GM19455 (cell line): ENCODE measurements around the gene ACYP1.

Experiments
- ATAC-seq: cut with Tn5 transposase; IDR thresholded peaks from one replicate; pipeline ENCODE4 v1.9.1; 2021; ENCODE audit not compliant: unreplicated experiment

Gene ACYP1

GRCh38 chr14:75041613-75042012, 22.2 kb downstream of the ACYP1 start:
- no peak for ATAC-seq

GRCh38 chr14:75040959-75041358, 22.9 kb downstream of the ACYP1 start:
- no peak for ATAC-seq

DNA sequence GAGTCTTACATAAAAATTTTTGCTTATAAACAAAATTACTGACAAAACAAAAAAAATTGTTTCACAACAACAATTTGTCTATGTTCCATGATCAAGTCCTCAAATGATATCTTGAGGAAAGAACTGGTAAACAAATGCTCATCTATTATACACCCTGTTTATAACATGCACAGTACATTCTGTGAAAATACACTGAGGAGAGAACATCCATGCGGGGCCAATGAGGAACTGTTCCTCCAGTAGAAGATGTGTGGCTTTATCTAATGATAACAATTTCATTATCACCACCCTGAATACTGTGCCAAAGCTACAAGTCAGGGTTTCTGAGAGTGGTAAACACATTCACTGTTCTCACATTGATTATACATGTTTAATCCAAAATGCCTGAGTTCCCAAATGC, 23.3 kb downstream of the ACYP1 start:
- no peak for ATAC-seq

DNA sequence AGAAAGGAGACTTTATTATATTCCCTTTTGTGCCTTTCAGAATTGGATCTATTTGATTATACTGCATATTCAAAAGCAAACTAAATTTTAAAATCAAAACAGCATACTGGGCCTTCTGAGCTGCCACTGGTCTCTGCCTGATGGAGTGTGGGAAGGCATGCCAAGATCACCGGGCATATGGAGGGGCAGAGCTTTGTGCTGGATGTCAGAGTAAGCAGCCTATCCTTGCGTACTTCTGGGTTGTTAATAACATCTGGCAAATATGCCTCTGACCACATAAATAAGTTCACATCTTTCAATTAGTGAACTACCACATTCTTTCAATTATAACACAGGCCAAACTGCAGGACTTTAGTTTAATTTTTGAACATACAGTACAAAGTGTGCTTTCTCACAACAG, 30.9 kb downstream of the ACYP1 start:
- no peak for ATAC-seq

- ATAC-seq, result no peak
Measured at GRCh38 chr14:75030147-75030546, 33.7 kb downstream of the ACYP1 start.

DNA sequence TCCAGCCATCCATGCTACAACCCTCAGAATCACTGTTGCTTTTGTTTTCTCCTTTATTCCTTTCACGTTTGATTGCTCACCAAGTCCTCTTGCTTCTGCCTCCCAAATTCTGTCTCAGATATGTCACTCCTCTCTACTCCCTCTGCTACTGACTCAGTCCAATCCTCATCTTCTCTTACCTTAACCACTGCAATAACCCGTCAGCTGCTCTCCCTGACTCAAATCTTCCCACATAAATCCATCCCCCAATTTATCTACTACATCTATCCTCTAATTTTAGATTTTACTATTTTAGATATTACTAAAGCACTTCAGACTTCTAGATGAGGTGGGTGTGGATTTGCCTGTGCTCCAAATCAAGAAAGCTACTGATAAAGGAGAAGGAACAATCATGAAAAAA, 37.9 kb downstream of the ACYP1 start:
- ATAC-seq, result no peak

DNA sequence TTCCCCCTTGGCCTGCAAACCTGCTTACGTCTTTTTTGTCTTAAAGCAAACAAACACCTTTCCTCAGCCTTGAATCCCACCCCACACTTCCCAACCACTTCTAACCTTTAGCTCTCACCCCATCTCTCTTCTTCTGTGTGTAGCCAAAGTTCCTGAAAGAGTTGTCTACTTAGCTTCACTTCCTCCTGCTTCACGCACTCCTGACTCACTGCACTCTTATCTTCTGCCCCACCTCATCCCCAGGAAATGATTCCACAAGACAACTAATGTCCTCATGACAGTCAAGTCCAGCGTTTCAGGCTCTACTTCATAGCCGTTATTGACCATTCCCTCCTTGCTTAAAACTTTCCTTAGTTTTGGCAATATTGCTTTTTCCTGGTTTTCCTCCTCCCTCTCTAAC, 38.7 kb downstream of the ACYP1 start:
- ATAC-seq, result no peak

- no peak for ATAC-seq
Measured at GRCh38 chr14:75023108-75023507, 40.7 kb downstream of the ACYP1 start.

DNA sequence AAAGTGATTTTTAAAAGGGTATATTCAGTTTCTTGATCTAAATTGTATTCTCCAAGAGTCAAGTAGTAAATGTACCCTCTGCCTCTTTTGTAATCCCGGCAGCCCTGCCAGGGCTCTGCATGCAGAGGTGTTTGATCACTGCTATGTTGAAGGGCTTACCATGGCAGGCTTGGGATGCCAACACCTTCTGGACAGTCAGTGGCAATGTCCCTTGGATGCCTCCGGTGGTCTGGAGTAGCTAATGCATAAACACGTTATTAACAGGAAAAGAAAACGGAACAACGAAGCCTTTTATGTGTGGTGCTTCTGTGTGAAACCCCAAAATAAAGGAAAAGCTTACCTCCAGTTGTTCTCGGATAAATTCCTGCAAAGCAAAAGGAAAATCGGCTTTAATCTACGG, 41.2 kb downstream of the ACYP1 start:
- no peak for ATAC-seq

DNA sequence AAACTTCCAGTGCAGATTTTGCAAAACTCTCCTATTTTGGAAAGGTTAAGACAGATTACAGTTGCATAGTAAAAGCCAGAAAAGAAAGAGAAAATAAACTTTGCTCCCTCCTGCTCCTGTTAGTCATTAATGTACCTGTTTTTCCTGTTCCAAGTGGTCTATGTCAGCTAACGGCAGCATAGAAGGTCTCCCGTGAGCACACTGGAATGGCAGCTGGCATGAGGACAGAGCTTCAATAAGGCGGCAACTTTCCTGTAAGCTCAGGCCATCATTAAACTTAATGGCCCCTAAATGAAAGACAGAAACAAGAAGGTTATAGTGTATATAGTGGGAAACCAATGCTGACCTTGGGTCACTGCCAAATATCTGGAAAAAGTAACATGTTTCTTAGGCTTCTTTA, 45.1 kb downstream of the ACYP1 start:
- ATAC-seq, result no peak

GRCh38 chr14:75016815-75017214, 47.0 kb downstream of the ACYP1 start:
- ATAC-seq, result no peak

GRCh38 chr14:75015496-75015895, 48.3 kb downstream of the ACYP1 start:
- ATAC-seq, result no peak

GRCh38 chr14:75013290-75013689, 50.5 kb downstream of the ACYP1 start:
- ATAC-seq, result no peak

- no peak for ATAC-seq
Measured at GRCh38 chr14:75011356-75011994, 52.3 kb downstream of the ACYP1 start.

- ATAC-seq, result no peak
Measured at GRCh38 chr14:75010472-75011093, 53.2 kb downstream of the ACYP1 start.

- ATAC-seq, result no peak
Measured at GRCh38 chr14:75009176-75009575, 54.6 kb downstream of the ACYP1 start.

DNA sequence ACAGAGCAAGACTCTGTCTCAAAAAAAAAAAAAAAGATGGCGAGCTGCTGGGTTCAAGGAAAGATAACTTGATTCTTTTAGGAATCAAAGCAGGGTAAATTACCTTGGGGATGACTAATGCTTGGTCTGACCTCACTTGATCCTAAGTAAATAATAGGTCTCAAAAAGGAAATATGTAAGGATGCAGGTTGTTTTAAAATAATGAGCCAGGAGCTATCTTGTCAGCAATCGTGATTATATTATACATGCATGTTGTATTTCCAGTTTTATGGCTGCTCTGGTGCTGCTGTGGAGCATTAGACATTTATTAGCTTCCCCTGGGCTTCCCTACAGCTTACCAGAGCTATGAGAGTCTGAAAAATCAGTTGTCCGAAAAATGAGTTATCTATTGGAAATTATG, 58.5 kb downstream of the ACYP1 start:
- ATAC-seq, result no peak

DNA sequence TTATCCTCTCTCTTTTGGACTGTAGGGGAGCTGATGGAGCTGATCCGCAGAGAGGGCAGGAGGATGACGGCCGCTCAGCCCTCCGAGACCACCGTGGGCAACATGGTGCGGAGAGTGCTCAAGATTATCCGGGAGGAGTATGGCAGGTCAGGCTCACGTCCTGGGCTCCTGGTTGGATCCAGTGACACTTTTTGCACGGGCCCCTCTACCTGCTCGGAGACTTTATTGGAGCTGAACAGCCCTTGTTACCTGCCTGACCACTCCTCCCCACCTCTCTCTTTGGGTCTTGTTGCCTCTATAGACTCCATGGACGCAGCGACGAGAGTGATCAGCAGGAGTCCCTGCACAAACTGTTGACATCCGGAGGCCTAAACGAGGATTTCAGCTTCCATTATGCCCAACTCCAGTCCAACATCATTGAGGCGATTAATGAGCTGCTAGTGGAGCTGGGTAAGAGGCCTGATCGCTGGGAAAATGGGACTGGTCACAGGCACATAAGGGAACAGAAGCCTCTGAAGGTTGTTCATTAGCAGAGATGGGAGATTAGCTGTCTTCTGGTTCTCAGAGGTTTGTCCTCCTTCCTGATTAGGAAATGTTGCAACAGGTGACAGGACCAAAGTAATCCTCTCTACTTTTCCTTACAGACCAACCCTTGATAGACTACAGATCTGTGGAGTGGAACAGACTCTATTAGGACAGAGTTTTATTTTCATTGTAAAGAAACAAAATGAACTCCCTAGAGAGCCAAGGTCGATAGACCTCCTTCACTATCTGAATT, 60.4 kb downstream of the ACYP1 start:
- ATAC-seq, result no peak
